HG02840 (cell line): ENCODE results near the gene YWHAE.
"Not testable (repeated sequence)": the region's sequence is repeated elsewhere in the genome, so short reads cannot be mapped to it uniquely, and the experiment has no call there.

Source experiments
- ATAC-seq: cut with Tn5 transposase; IDR thresholded peaks from one replicate; pipeline ENCODE4 v1.9.1; 2021; ENCODE audit warnings: mild to moderate bottlenecking, moderate library complexity, moderate number of reproducible peaks; ENCODE audit not compliant: unreplicated experiment, low FRiP score

Gene YWHAE

GRCh38 chr17:1399679-1400512, at the start of gene YWHAE:
Gene YWHAE, minus strand, starts transcription at chr17:1400222. Its CDS starts 112 bp downstream, at chr17:1400110.
- ATAC-seq, result peak; percentile 92

- no peak for ATAC-seq
Observed at GRCh38 chr17:1449412-1449967, 49.5 kb upstream of the YWHAE start.

- ATAC-seq, result no peak
Observed at GRCh38 chr17:1447052-1447451, 47.0 kb upstream of the YWHAE start.

DNA sequence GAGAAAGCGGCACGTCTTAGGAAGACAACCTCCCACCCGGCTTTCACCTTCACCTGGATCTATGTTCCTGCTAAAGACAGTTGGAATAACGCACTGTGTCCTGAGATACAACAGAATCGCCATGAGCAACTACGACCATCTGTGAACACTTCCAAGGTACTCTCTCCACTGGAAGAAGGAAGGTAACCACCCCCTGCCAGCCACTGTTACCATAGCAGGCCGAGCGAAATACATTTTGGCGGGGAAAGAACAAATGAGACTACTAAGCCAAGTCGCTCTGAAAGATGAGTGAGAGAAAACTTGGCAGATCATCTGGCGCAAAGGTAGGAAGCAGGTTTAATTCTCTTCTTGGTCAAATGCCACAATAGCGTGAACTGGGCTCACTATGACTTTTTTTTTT, 46.2 kb upstream of the YWHAE start:
- no peak for ATAC-seq

DNA sequence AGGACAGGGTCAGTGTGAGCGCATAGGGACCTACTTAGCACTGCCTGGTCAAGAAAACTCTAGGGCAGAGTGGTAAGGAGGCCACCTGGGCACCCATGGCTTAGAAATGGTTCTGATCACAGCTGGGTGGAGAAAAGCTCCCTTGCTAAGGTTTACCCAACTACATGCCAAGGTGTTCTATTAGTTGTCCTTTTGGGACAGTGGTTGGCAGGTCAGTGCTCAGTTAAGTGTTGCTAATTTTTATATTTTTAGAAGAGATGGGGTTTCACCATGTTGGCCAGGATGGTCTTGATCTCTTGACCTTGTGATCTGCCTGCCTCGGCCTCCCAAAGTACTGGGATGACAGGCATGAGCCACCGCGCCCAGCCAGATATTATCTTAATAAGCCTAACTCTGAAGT, 45.7 kb upstream of the YWHAE start:
- ATAC-seq, result not testable (repeated sequence)

- ATAC-seq, result not testable (repeated sequence)
Observed at GRCh38 chr17:1442721-1443120, 42.7 kb upstream of the YWHAE start.

DNA sequence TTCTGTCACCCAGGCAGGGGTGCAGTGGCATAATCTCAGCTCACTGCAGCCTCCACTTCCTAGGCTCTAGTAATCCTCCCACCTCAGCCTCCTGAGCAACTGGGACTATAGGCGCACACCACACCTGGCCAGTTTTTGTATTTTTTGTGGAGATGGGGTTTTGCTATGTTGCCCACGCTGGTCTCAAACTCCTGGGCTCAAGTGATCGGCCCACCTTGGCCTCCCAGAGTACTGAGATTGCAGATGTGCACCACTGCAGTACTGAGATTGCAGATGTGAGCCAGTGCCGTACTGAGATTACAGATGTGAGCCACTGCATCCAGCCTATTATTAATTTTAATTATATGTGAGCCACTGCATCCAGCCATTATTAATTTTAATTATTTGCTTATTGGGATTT, 42.2 kb upstream of the YWHAE start:
- ATAC-seq, result no peak

GRCh38 chr17:1440921-1441320, 40.9 kb upstream of the YWHAE start:
- ATAC-seq, result no peak

DNA sequence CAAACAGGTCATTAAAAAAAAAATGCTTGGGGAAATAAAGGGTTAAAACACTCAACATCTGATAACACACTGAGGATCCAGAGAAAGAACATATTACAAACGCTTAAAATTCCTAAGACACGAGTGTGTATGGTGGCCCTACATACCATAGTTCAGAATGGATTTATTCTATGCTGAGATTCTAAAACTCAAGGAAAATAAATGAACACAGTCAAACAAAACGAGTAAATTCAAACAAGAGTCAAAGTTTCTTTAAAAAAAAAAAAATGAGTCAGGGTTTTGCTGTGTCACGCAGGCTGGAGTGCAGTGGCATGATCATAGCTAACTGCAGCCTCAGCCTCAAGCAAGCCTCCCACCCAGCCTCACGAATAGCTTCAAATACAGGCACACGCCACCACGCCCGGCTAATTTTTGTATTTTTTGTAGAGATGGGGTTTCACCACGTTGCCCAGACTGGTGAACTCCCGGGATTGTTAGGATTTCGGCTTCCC, 38.6 kb upstream of the YWHAE start:
- no peak for ATAC-seq

- ATAC-seq, result no peak
Observed at GRCh38 chr17:1435326-1435725, 35.3 kb upstream of the YWHAE start.

DNA sequence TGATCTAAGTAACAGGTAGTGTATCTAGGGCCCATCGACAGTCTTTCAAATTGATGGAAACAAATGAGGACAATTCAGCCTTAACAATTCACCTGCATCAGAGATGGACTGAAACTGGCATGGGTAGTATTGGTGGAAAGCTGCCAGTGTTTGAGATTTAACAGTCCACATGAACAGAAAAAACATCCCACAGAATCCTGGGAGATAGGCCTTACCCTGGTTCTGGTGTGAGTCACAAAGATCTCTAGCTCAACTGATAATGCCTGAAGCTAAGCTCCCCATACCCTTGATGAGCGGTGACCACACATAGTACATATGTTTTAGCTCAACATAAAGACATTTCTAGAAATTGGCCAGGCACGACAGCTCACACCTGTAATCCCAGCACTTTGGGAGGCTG, 34.1 kb upstream of the YWHAE start:
- ATAC-seq, result no peak

DNA sequence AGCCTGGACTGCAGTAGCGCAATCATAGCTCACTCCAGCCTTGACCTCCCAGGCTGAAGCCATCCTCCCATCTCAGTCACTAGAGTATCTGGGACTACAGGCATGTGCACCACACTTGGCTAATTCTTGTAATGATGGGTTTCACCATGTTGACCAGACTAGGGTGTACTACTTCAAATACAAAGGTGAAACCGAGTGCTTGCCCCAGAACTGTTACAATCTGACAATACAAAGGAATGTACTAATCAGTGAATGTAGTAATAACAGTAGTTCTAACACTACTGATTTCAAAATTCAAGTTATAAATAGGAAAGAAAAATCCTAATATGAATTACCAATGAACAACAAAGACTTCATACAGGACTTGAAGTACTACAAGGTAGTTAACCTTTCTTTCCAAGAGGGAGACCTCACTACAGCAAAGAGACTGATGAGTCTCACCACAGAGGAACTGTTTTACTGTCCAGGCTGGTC, 31.6 kb upstream of the YWHAE start:
- ATAC-seq, result no peak

DNA sequence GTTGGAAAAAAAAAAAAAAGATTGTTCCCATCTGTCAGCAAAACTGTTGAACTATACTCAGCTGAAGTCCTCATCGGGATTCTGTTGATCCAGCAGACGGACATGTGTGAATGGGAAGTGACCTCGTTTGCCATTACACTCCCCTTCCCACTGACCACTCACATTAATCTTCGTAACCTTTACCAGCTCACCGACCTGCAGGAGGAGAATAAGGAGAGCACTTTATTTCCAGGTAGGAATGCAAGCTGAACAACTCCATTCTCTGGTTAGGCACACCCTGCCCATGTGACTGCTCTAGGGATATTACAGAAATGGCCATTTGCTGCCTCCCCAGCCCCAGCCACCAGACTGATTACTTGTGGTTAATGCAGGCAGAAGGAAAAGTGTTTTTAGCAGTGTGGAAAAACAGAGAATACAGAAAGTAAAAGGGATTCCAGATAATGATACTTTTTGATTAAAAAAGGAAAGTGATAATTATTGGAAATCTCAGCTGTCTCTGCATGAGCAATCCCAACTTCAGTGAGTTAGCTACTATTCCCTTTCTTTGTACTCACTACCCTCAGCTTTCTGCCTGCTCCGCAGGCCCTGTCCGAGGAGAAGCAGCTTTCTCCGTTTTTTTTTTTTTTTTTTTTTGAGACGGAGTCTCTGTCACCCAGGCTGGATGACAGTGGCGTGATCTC, 23.6 kb upstream of the YWHAE start:
- no peak for ATAC-seq

DNA sequence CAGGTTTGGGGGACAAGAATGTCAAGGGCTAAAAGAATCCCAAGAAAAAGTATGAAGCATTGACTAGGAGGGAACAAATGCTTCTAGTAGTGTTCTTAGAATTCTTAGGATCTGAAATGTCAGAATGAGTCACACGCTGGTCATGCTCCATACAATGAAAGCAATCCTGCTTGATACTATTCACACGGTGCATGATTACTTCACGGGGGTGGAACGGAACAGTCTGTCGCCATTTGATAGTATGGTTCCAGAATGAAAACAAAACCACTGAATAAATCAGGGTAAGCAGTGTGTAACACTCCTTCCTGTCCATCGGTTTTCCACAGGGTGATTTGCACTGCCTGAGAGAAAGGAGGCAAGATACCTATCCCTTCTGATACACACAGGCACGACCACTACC, 22.9 kb upstream of the YWHAE start:
- ATAC-seq, result no peak

DNA sequence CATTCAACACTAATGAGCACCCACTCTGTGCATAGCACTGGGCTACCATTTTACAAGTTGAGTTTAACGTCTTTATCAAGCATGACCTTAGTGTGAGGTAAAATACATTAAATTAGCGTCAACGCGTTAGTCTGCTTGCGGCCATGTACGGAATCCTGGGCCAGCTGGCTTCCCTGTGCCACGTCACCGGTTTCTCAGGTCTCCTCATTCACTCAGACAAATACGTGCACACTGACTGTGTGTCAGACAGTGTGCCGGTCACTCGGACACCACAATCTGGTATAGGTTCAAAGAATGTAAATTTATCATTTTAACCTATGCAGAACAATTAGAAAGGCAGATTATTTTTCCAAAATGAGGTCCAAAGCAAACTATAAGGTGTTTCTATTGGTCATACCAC, 21.4 kb upstream of the YWHAE start:
- no peak for ATAC-seq

DNA sequence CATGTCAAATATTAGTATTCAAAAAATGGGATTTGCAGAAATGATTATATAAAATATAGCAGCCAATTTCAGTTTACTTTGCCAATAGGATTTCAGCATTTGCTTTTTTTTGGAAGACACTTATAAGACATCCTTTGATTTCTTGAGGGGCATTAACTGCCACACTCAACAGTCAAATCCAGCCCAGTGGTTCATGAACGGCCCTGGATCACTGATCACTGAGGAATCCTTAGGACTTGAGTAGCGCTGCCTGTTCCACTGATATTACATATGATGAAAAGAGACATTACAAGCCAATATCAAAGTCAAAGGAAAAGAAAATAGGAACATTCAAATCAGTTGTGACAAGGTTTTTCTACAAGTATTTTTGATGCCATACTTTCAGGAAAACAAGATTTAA, 21.0 kb upstream of the YWHAE start:
- ATAC-seq, result no peak

DNA sequence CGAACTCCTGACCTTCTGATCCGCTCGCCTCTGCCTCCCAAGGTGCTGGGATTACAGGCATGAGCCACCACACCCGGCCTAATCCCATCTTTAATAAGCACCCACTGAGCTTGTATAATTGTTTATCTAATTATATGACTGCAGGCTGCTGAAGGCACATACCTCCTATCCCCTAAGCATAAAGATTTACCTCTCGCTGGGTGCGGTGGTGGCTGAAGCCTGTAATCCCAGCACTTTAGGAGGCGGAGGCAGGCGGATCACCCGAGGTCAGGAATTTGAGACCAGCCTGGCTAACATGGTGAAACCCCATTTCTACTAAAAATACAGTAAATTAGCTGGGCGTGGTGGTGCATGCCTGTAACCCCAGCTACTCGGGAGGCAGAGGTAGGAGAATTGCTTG, 20.1 kb upstream of the YWHAE start:
- no peak for ATAC-seq

- not testable (repeated sequence) for ATAC-seq
Observed at GRCh38 chr17:1418476-1418875, 18.5 kb upstream of the YWHAE start.

DNA sequence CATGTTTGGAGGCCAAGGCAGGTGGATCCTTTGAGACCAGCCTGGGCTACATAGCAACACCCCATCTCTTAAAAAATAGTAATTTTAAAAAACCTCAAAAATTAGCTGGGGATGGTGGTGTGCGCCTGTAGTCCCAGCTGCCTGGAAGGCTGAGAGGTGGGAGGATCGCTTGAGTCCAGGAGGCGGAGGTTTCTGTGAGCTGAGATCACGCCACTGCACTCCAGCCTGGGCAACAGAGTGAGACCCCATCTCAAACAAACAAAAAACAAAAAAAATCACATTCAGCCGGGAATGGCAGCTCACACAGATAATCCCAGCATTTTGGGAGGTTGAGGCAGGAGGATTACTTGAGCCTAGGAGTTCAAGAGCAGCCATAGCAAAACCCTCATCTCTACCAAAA, 16.4 kb upstream of the YWHAE start:
- no peak for ATAC-seq

GRCh38 chr17:1414634-1415033, 14.6 kb upstream of the YWHAE start:
- no peak for ATAC-seq

DNA sequence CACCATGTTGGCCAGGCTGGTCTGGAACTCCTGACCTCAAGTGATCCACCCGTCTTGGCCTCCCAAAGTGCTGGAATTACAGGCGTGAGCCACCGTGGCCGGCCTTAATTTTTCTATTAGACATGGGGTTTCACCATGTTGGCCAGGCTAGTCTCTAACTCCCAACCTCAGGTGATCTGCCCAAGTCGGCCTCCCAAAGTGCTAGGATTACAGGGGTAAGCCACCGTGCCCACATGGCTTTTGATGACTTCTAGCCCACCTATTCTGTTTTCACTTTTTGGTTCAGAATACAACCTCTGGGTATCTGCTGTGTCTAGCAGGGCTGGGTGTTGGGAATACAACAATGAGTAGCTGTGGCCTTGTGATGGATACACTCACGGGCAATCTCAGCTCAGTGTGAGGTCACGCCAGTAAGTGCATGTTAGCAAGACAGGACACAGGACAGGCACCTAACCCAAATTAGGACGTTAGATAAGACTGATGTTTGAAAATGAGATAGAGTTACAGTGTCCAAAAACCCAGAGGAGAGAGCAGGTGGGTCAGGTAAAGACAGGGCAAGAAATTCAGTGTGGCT, 14.1 kb upstream of the YWHAE start:
- ATAC-seq, result no peak
